ENCODE data around the gene GPR146. TPM values are rescaled to one million over a fixed set of nuclear protein-coding genes. Genes with fewer than 3 reads are reported as not detected.

Gene GPR146
- total RNA-seq, 1 experiment from 2014 or later = 1.8 TPM

GRCh38 chr7:1083729-1084657 is 39.6 kb downstream of the GPR146 start:
- Mint-ChIP-seq H3K4me3 (ENCODE audit: unreplicated experiment) (no peak overlapping the region), H3K36me3 (ENCODE audit: insufficient read depth, unreplicated experiment) (no peaks in the 10 kb centered on the region), H3K27me3 (ENCODE audit: insufficient read depth, unreplicated experiment) (no peaks in the 10 kb centered on the region), H3K4me1 (ENCODE audit: low read depth, unreplicated experiment) (no peaks in the 10 kb centered on the region), H3K9me3 (ENCODE audit: unreplicated experiment) (no peaks in the 10 kb centered on the region), H3K27ac (ENCODE audit: unreplicated experiment) (no peak overlapping the region)
- Histone ChIP-seq H3K27me3 (replicated peaks; ENCODE audit: control insufficient read depth, insufficient read depth, low read length) (no peaks in the 10 kb centered on the region), H3K9me3 (no peaks in the 10 kb centered on the region), H3K4me3 (ENCODE audit: low read depth, low read length) (no peak overlapping the region), H3K4me1 (no peaks in the 10 kb centered on the region), H3K36me3 (ENCODE audit: control insufficient read depth, insufficient read depth, low read length) (no peaks in the 10 kb centered on the region)
- ChIA-PET CTCF (no interaction called here), POLR2A (no interaction called here)
- TF ChIP-seq, protein P1, sequence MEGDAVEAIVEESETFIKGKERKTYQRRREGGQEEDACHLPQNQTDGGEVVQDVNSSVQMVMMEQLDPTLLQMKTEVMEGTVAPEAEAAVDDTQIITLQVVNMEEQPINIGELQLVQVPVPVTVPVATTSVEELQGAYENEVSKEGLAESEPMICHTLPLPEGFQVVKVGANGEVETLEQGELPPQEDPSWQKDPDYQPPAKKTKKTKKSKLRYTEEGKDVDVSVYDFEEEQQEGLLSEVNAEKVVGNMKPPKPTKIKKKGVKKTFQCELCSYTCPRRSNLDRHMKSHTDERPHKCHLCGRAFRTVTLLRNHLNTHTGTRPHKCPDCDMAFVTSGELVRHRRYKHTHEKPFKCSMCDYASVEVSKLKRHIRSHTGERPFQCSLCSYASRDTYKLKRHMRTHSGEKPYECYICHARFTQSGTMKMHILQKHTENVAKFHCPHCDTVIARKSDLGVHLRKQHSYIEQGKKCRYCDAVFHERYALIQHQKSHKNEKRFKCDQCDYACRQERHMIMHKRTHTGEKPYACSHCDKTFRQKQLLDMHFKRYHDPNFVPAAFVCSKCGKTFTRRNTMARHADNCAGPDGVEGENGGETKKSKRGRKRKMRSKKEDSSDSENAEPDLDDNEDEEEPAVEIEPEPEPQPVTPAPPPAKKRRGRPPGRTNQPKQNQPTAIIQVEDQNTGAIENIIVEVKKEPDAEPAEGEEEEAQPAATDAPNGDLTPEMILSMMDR (IDR thresholded peaks at IDR 0.05; ENCODE audit: insufficient read depth in 1 of 2, low read depth in 1 of 2, low read length in 1 of 2, severe bottlenecking in 1 of 2, unreplicated experiment in 1 of 2) = no peak
- intact Hi-C loops (cut with micrococcal nuclease; ENCODE audit: unreplicated experiment) = no loop called here
- DNase-seq = no peak
- BruUV-seq (replicated peaks) = no TSS peak

DNA sequence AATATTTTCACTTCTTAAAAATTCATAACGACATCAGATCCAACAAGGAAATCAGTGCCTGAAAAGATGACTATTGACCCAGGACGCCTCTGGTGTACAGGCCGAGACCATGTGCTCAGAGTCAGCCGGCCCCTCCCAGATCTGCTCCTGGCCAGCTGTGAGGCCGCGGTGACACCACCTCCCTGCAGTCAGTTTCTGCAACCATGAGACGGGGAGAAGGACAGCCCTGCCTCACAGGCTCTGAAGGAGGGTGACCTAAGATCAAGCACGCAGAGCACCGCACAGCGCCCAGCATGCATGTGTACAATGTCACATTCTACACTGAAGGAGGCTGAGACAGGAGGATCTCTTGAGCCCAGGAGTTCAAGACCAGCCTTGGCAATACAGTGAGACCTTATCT is 40.9 kb downstream of the GPR146 start:
- Histone ChIP-seq H3K36me3 (ENCODE audit: control insufficient read depth, insufficient read depth, low read length) (no peaks in the 10 kb centered on the region), H3K4me3 (ENCODE audit: low read depth, low read length) (no peak overlapping the region), H3K4me1 (no peaks in the 10 kb centered on the region), H3K9me3 (no peaks in the 10 kb centered on the region), H3K27me3 (replicated peaks; ENCODE audit: control insufficient read depth, insufficient read depth, low read length) (no peaks in the 10 kb centered on the region)
- Mint-ChIP-seq H3K9me3 (ENCODE audit: unreplicated experiment) (no peaks in the 10 kb centered on the region), H3K4me3 (ENCODE audit: unreplicated experiment) (no peak overlapping the region), H3K36me3 (ENCODE audit: insufficient read depth, unreplicated experiment) (no peaks in the 10 kb centered on the region), H3K27ac (ENCODE audit: unreplicated experiment) (no peak overlapping the region), H3K27me3 (ENCODE audit: insufficient read depth, unreplicated experiment) (no peaks in the 10 kb centered on the region), H3K4me1 (ENCODE audit: low read depth, unreplicated experiment) (no peaks in the 10 kb centered on the region)
- ChIA-PET CTCF (interaction anchor here (0.6 kb wide), 1 partner anchor 99 kb away, joined by 4 read pairs; no protein-coding TSS in a partner anchor), POLR2A (no interaction called here)
- no peak for DNase-seq
- TF ChIP-seq, protein P1 (IDR thresholded peaks at IDR 0.05; ENCODE audit: insufficient read depth in 1 of 2, low read depth in 1 of 2, low read length in 1 of 2, severe bottlenecking in 1 of 2, unreplicated experiment in 1 of 2) = no peak
- no TSS peak for BruUV-seq (replicated peaks)
- intact Hi-C loops (cut with micrococcal nuclease; ENCODE audit: unreplicated experiment) = no loop called here

DNA sequence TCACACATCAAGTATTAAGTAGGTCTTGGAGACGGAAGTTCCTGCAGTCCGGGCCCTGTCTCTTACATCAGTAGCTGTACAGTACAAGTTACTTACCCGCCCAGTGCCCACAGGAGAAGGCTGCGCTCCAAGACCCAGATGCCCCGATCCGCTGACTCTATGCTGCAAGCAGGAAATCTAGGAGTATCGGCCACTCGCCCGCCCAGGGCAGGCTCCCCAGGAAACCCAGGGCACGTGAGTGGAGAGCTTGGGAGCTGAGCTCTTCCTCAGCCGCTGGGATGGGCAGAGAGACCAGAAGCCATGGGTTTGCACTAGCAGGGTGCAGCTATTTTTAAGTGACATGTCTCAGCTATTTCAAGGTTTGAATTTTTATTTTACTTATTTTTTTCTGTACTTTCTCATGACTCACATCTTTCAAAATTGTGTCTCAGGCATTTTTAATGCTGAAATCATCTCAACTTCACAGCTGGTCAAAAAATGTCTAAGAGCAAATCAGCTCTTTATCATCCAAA is 41.6 kb downstream of the GPR146 start:
- H3K4me3 Mint-ChIP-seq (ENCODE audit: unreplicated experiment) = no peak overlapping the region
- no peaks in the 10 kb centered on the region for H3K4me1 Mint-ChIP-seq (ENCODE audit: low read depth, unreplicated experiment)
- Histone ChIP-seq H3K4me3 (ENCODE audit: low read depth, low read length) (no peak overlapping the region), H3K27me3 (replicated peaks; ENCODE audit: control insufficient read depth, insufficient read depth, low read length) (no peaks in the 10 kb centered on the region), H3K9me3 (no peaks in the 10 kb centered on the region), H3K36me3 (ENCODE audit: control insufficient read depth, insufficient read depth, low read length) (no peaks in the 10 kb centered on the region), H3K4me1 (no peaks in the 10 kb centered on the region)
- intact Hi-C loops (cut with micrococcal nuclease; ENCODE audit: unreplicated experiment) = no loop called here
- no peak overlapping the region for H3K27ac Mint-ChIP-seq (ENCODE audit: unreplicated experiment)
- no TSS peak for BruUV-seq (replicated peaks)
- H3K36me3 Mint-ChIP-seq (ENCODE audit: insufficient read depth, unreplicated experiment) = no peaks in the 10 kb centered on the region
- DNase-seq = no peak
- H3K27me3 Mint-ChIP-seq (ENCODE audit: insufficient read depth, unreplicated experiment) = no peaks in the 10 kb centered on the region
- TF ChIP-seq, protein P1 (IDR thresholded peaks at IDR 0.05; ENCODE audit: insufficient read depth in 1 of 2, low read depth in 1 of 2, low read length in 1 of 2, severe bottlenecking in 1 of 2, unreplicated experiment in 1 of 2) = no peak
- no peaks in the 10 kb centered on the region for H3K9me3 Mint-ChIP-seq (ENCODE audit: unreplicated experiment)
- ChIA-PET POLR2A (no interaction called here), CTCF (interaction anchor here (0.6 to 0.7 kb wide), 3 partner anchors 24 to 108 kb away, joined by 4 read pairs; no protein-coding TSS in a partner anchor)
